Sigmoid colon (tissue), 4 donors: ENCODE measurements around the gene JAKMIP1.

Experiments used
- CTCF ChIP-seq, 4 experiments: fragments of 450-650 bp in 3 of 4; fragments of 200-600 bp in 1 of 4; IDR thresholded peaks; one replicate each; pipeline ENCODE4 v1.5.1; 2016 to 2019; ENCODE audit warnings: antibody characterized with exemption in 4 of 4, mild to moderate bottlenecking in 3 of 4, moderate library complexity in 2 of 4
- POLR2AphosphoS5 ChIP-seq, 4 donors: sonication (generic); formaldehyde crosslinking; IDR thresholded peaks; one replicate each; pipeline ENCODE4 v1.6.1; 2017; ENCODE audit warnings: antibody characterized with exemption in 4 of 4

GRCh38 chr4:6198278-6198677 lies 2.1 kb downstream of the JAKMIP1 start:
- TF ChIP-seq CTCF (IDR thresholded peaks at IDR 0.05), result no peak
- TF ChIP-seq POLR2AphosphoS5 (IDR thresholded peaks at IDR 0.05), result no peak
